Measurements from ENCODE around the gene TUT7. TPM values are rescaled to one million over a fixed set of nuclear protein-coding genes. Genes with fewer than 3 reads are reported as not detected.

TUT7 gene
- total RNA-seq, 1 experiment from 2014 or later: 12.5 TPM

- Histone ChIP-seq H3K36me3 (ENCODE audit: control insufficient read depth, insufficient read depth, low read length) (peaks cover 14% of the 10 kb centered on the region), H3K4me3 (ENCODE audit: low read depth in 2 of 2, low read length in 2 of 2) (no peak overlapping the region), H3K4me1 (ENCODE audit: control insufficient read depth, insufficient read depth, low read length) (peaks cover 21% of the 10 kb centered on the region), H3K27ac (ENCODE audit: low read length) (no peak overlapping the region), H3K9me3 (ENCODE audit: control insufficient read depth, insufficient read depth, low read depth, low read length) (no peaks in the 10 kb centered on the region), H3K27me3 (ENCODE audit: control insufficient read depth, insufficient read depth, low read length) (no peaks in the 10 kb centered on the region)
- TF ChIP-seq REST (IDR thresholded peaks at IDR 0.05; ENCODE audit: insufficient read depth in 1 of 2, low read depth in 2 of 2, low read length in 1 of 2) (no peak), SIN3A (IDR thresholded peaks at IDR 0.05; ENCODE audit: borderline replicate concordance, insufficient read depth, low read depth, low read length) (no peak)
- POLR2A ChIA-PET: no interaction called here
- in situ Hi-C loops (cut with HindIII; ENCODE audit: low pct_unique_long_range_greater_than_20kb, low sequenced_read_pairs): no loop called here
- no peak for ATAC-seq
- CTCF ChIA-PET: interaction anchor here (0.5 kb wide), 1 partner anchor 388 kb away, joined by 3 read pairs; no protein-coding TSS in a partner anchor
- intact Hi-C loops (cut with micrococcal nuclease; ENCODE audit: unreplicated experiment): no loop called here
- no TSS peak for BruUV-seq (replicated peaks)
- DNase-seq (ENCODE audit: low read depth, low spot score): no peak
Measured at GRCh38 chr9:86350006-86350760, 4.0 kb downstream of the TUT7 start.

- CTCF ChIA-PET: no interaction called here
- DNase-seq (ENCODE audit: low read depth, low spot score): no peak
- ATAC-seq: no peak
- Histone ChIP-seq H3K9me3 (ENCODE audit: control insufficient read depth, insufficient read depth, low read depth, low read length) (no peaks in the 10 kb centered on the region), H3K27me3 (ENCODE audit: control insufficient read depth, insufficient read depth, low read length) (no peaks in the 10 kb centered on the region), H3K27ac (ENCODE audit: low read length) (no peak overlapping the region), H3K4me1 (ENCODE audit: control insufficient read depth, insufficient read depth, low read length) (peaks cover 18% of the 10 kb centered on the region), H3K4me3 (ENCODE audit: low read depth in 2 of 2, low read length in 2 of 2) (no peak overlapping the region), H3K36me3 (ENCODE audit: control insufficient read depth, insufficient read depth, low read length) (peaks cover 14% of the 10 kb centered on the region)
- no TSS peak for BruUV-seq (replicated peaks)
- no peak for TF ChIP-seq REST (IDR thresholded peaks at IDR 0.05; ENCODE audit: insufficient read depth in 1 of 2, low read depth in 2 of 2, low read length in 1 of 2)
- no peak for TF ChIP-seq CTCF (IDR thresholded peaks at IDR 0.05)
- no peak for TF ChIP-seq POLR2AphosphoS5 (IDR thresholded peaks at IDR 0.05; ENCODE audit: low read depth, low read length)
- no peak for TF ChIP-seq TCF7L2 (IDR thresholded peaks at IDR 0.05; ENCODE audit: low read depth, low read length)
- TF ChIP-seq SIN3A (IDR thresholded peaks at IDR 0.05; ENCODE audit: borderline replicate concordance, insufficient read depth, low read depth, low read length): no peak
- POLR2A ChIA-PET: interaction anchor here (0.7 kb wide), 1 partner anchor 74 kb away, joined by 3 read pairs; no protein-coding TSS in a partner anchor
- in situ Hi-C loops (cut with HindIII; ENCODE audit: low pct_unique_long_range_greater_than_20kb, low sequenced_read_pairs): no loop called here
- intact Hi-C loops (cut with micrococcal nuclease; ENCODE audit: unreplicated experiment): no loop called here
Measured at GRCh38 chr9:86349271-86349670, 4.9 kb downstream of the TUT7 start.
